ENCODE results near the gene KIAA1671. TPM values are rescaled to one million over a fixed set of nuclear protein-coding genes. Genes with fewer than 3 reads are reported as not detected.

KIAA1671 gene
- total and polyA plus RNA-seq, 9 of the 15 experiments (the other 6 are each of a cell fraction or from before 2014, with no cell fraction given) = under 0.01 to 0.11 (median 0.02) TPM; not detected in 5

DNA sequence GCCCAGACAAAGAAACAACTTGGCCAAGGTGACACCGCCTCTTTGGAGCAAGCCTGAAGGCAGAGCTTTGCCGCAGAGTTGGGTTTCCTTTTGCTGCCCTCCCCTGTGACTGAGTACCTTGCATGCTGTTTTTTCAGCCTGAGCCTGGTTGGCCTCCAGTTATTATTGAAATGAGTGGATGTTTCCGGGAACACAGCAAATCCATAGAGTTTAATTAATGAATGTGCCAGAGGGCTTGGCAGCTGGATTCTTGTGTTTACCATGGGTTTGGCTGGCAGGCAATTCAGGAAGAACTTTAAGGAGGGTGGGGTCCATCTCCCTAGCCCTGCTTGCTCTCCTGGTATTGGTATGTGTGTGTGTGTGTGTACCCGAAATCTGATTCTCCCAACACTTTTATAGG lies 181.5 kb downstream of the KIAA1671 start:
- no peak for FAIRE-seq
- TF ChIP-seq POU5F1 (IDR thresholded peaks at IDR 0.05; ENCODE audit: borderline replicate concordance, low read depth, low read length, partially characterized antibody) = no peak
- TF ChIP-seq ZFP30 (CRISPR knock-in tag; IDR thresholded peaks at IDR 0.05; ENCODE audit: borderline replicate concordance) = no peak
- TF ChIP-seq CBFA2T2 (conservative IDR thresholded peaks at IDR 0.05) = no peak
- TF ChIP-seq, protein P1, sequence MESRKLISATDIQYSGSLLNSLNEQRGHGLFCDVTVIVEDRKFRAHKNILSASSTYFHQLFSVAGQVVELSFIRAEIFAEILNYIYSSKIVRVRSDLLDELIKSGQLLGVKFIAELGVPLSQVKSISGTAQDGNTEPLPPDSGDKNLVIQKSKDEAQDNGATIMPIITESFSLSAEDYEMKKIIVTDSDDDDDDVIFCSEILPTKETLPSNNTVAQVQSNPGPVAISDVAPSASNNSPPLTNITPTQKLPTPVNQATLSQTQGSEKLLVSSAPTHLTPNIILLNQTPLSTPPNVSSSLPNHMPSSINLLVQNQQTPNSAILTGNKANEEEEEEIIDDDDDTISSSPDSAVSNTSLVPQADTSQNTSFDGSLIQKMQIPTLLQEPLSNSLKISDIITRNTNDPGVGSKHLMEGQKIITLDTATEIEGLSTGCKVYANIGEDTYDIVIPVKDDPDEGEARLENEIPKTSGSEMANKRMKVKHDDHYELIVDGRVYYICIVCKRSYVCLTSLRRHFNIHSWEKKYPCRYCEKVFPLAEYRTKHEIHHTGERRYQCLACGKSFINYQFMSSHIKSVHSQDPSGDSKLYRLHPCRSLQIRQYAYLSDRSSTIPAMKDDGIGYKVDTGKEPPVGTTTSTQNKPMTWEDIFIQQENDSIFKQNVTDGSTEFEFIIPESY (CRISPR knock-in tag; IDR thresholded peaks at IDR 0.05) = no peak
- TF ChIP-seq SMARCE1 (IDR thresholded peaks at IDR 0.05) = no peak
- TF ChIP-seq, protein P2, sequence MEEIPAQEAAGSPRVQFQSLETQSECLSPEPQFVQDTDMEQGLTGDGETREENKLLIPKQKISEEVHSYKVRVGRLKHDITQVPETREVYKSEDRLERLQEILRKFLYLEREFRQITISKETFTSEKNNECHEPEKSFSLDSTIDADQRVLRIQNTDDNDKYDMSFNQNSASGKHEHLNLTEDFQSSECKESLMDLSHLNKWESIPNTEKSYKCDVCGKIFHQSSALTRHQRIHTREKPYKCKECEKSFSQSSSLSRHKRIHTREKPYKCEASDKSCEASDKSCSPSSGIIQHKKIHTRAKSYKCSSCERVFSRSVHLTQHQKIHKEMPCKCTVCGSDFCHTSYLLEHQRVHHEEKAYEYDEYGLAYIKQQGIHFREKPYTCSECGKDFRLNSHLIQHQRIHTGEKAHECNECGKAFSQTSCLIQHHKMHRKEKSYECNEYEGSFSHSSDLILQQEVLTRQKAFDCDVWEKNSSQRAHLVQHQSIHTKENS (CRISPR knock-in tag; IDR thresholded peaks at IDR 0.05) = no peak
- TF ChIP-seq MCM5 (IDR thresholded peaks at IDR 0.05; ENCODE audit: low read depth) = no peak
- no peak for TF ChIP-seq TAF7 (tag; IDR thresholded peaks at IDR 0.05)
- Histone ChIP-seq H3K79me2 (ENCODE audit: control insufficient read depth, insufficient read depth, low read length) (no peaks in the 10 kb centered on the region), H3K36me3 (ENCODE audit: control insufficient read depth, insufficient read depth, low read length) (no peaks in the 10 kb centered on the region), H3K9ac (ENCODE audit: insufficient read depth in 1 of 2, low read depth in 2 of 2, low read length in 2 of 2) (no peak overlapping the region), H3K9me1 (ENCODE audit: control insufficient read depth, insufficient read depth, low read length) (no peaks in the 10 kb centered on the region), H3K9me3 (replicated peaks; ENCODE audit: control insufficient read depth, insufficient read depth, low read depth, low read length) (no peaks in the 10 kb centered on the region), H3K4me3 (no peak overlapping the region), H3K4me1 (replicated peaks in 1 of 2; ENCODE audit: control insufficient read depth in 2 of 2, insufficient read depth in 2 of 2, low read length in 2 of 2) (no peaks in the 10 kb centered on the region), H2AFZ (ENCODE audit: low read depth, low read length) (no peak overlapping the region), H4K20me1 (replicated peaks; ENCODE audit: control insufficient read depth, insufficient read depth, low read length) (no peaks in the 10 kb centered on the region), H3K4me2 (ENCODE audit: insufficient read depth, low read length) (no peak overlapping the region), H3K27me3 (ENCODE audit: control insufficient read depth in 2 of 2, insufficient read depth in 2 of 2, low read length in 2 of 2) (peaks cover 0 to 3% of the 10 kb centered on the region in 2 experiments; a peak in 2 of 5 replicates), H3K27ac (ENCODE audit: extremely low read depth, low read depth, low read length) (no peak overlapping the region)
- DNase-seq (ENCODE audit: extremely low read depth in 1 of 4, low spot score in 3 of 4) = no peak
- intact Hi-C loops (cut with micrococcal nuclease) = no loop called here
- ChIA-PET POLR2A (no interaction called here), CTCF (ENCODE audit: low intra/inter-chr PET ratio) (no interaction called here)
- in situ Hi-C loops (cut with MboI) = no loop called here
- 0% methylated on average over 4 of the region's 4 CpGs for WGBS (ENCODE audit: insufficient coverage, low coverage, missing lambda C conversion rate)
- ATAC-seq = no peak
- no TSS peak for BruUV-seq (replicated peaks)
